DND-41 (cell line): ENCODE results near the gene LTBP3.

ENCODE experiments used
- EZH2 ChIP-seq: IDR thresholded peaks from 3 replicates; pipeline ENCODE4 v1.6.1; 2012; ENCODE audit warnings: borderline replicate concordance, low read depth, mild to moderate bottlenecking, moderate library complexity, low read length, inconsistent platforms; ENCODE audit not compliant: severe bottlenecking
- TF ChIP-seq, protein P1 (sequence below): IDR thresholded peaks from 2 replicates; pipeline ENCODE4 v1.5.1; 2012; ENCODE audit warnings: borderline replicate concordance, low read length, moderate library complexity, mild to moderate bottlenecking; ENCODE audit not compliant: poor library complexity, severe bottlenecking; ENCODE audit errors: extremely low read depth

DNA sequence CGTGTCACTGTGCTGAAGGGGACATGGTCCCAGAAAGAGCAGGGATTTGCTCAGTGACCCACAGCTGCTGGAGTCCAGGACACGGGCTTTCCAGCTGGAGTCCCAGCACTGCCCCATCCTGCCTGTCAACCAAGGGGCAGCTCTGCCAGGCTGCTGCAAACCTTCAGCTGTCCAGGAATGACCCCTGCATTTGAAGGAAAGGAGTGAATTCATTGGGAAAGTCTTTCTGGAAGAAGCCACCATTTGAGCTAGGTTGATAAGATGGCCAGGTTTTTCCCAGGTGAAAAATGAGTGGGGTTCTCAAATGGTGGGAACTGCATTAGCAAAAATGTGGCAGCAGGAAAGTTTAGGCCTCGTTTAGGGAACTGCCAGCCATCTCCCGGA, 28.1 kb upstream of the LTBP3 start:
- TF ChIP-seq, protein P1, sequence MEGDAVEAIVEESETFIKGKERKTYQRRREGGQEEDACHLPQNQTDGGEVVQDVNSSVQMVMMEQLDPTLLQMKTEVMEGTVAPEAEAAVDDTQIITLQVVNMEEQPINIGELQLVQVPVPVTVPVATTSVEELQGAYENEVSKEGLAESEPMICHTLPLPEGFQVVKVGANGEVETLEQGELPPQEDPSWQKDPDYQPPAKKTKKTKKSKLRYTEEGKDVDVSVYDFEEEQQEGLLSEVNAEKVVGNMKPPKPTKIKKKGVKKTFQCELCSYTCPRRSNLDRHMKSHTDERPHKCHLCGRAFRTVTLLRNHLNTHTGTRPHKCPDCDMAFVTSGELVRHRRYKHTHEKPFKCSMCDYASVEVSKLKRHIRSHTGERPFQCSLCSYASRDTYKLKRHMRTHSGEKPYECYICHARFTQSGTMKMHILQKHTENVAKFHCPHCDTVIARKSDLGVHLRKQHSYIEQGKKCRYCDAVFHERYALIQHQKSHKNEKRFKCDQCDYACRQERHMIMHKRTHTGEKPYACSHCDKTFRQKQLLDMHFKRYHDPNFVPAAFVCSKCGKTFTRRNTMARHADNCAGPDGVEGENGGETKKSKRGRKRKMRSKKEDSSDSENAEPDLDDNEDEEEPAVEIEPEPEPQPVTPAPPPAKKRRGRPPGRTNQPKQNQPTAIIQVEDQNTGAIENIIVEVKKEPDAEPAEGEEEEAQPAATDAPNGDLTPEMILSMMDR = no peak
- TF ChIP-seq EZH2 = no peak
